GM12872 (cell line): ENCODE data around the gene TFDP2.

Source experiments
- TF ChIP-seq, protein P1 (sequence below): IDR thresholded peaks from 3 replicates; pipeline ENCODE4 v1.5.1; 2011; ENCODE audit warnings: low read depth, mild to moderate bottlenecking, low read length, moderate library complexity; ENCODE audit not compliant: insufficient read depth

TFDP2 gene

GRCh38 chr3:142056656-142057330 is 92.6 kb downstream of the TFDP2 start:
- TF ChIP-seq, protein P1, sequence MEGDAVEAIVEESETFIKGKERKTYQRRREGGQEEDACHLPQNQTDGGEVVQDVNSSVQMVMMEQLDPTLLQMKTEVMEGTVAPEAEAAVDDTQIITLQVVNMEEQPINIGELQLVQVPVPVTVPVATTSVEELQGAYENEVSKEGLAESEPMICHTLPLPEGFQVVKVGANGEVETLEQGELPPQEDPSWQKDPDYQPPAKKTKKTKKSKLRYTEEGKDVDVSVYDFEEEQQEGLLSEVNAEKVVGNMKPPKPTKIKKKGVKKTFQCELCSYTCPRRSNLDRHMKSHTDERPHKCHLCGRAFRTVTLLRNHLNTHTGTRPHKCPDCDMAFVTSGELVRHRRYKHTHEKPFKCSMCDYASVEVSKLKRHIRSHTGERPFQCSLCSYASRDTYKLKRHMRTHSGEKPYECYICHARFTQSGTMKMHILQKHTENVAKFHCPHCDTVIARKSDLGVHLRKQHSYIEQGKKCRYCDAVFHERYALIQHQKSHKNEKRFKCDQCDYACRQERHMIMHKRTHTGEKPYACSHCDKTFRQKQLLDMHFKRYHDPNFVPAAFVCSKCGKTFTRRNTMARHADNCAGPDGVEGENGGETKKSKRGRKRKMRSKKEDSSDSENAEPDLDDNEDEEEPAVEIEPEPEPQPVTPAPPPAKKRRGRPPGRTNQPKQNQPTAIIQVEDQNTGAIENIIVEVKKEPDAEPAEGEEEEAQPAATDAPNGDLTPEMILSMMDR = no peak

DNA sequence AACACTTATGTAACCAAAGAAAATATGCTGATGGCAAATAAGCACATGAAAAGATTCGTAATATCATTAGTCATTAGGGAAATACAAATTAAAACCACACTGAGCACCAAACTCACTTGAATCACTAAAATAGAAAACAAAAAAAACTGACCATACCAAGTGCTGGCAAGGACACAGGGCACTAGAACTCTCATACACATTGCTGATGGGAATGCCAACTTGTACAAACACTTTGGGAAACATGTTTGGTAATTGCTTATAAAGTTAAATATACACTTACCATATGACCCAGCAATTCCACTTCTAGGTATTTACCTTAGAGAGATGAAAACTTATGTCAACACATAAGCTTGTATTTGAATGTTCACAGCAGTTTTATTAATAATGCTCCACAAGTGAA is 95.5 kb downstream of the TFDP2 start:
- TF ChIP-seq, protein P1 = no peak

DNA sequence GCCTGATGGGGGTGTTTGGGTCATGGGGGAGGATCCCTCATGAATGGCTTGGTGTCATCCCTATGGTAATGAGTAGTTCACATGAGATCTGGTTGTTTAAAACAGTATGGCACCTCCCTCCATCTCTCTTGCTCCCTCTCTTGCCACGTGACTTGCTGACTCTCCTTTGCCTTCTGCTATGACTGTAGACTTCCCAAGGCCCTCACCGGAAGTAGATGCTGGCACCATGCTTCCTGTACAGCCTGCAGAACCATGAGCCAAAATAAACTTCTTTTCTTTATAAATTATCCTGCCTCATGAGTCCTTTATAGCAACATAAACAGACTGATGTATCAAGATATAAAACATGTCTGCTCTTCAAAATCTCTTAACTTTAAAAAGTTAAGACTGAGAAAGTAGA is 96.1 kb downstream of the TFDP2 start:
- TF ChIP-seq, protein P1 = no peak

- TF ChIP-seq, protein P1 = no peak
These were observed 98.0 kb downstream of the TFDP2 start for GRCh38 chr3:142051351-142051750.

- TF ChIP-seq, protein P1 = no peak
These were observed 102.3 kb downstream of the TFDP2 start for GRCh38 chr3:142047021-142047369.

GRCh38 chr3:142046320-142047020 is 102.9 kb downstream of the TFDP2 start:
- TF ChIP-seq, protein P1 = no peak

DNA sequence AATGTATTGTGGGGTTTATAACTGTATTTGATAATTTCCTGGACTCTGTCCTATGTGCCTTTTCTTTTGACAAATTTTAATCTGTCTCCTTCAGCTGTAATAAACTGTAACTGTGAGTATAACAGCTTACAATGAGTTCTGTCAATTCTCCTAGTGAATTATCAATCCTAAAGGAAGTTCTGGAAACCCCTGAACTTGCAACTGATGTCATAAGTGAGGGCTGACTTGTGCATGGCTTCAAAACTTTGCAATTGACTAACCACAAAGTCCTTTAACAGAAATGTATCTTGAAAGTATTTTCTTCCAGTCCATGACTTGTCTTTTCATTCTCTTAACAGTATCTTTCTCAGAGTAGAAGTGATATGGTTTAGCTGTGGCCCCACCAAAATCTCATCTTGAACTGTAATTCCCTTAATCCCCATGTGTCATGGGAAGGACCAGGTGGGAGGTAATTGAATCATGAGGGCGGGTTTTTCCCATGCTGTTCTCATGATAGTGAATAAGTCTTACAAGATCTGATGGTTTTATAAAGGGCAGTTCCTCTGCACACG is 108.3 kb downstream of the TFDP2 start:
- TF ChIP-seq, protein P1 = no peak
